ENCODE results near the gene SARM1. TPM values are rescaled to one million over a fixed set of nuclear protein-coding genes. Genes with fewer than 3 reads are reported as not detected.

The SARM1 gene
- polyA plus RNA-seq, 1 of the 3 experiments (the other 2 are of a cell fraction) = 17.4 TPM

DNA sequence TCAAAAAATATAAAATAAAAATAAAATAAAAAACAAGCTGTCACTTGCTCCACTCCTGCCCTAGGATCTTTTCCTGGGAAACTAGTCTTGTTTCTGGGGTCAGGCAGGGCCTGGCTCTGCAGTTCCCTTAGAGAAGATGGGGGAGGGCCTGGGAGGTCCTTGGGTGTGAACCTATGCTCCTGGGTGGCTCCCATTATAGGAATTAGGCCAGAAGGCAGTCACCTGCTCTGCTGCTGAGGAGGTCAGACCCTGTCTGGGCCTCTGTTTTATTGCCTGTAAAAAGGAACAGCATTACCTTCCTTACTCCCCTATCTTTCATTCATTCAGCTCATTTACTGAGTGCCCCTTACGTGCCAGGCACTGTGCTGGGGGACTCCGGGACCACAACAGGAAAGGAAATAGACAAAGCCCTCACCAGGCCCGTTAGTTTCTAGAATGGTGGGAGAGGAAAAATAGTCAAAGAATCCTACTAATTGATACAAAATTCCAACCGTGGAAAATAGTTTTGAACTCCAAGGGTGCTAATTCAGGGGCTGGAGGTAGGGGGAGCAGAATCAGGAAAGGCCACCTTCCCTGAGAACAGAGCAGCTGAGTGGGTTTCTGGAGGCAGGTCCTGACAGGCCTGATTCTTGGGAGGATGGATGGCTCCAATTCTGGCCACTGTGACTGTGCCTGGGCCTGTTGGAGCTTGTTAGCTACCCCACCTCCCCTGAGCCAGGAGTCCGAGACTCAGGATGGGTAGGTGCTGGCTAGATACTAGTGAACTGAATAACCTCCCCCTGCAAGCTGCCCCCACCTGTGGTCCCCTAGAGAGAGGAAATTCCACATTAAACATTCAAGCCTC is 35.9 kb downstream of the SARM1 start:
- DNase-seq = no peak
- no peaks in the 10 kb centered on the region for H3K79me2 ChIP-seq (ENCODE audit: insufficient read depth)
- ChIA-PET POLR2A (interaction anchor here (1.9 kb wide), 1 partner anchor 72 kb away, joined by 8 read pairs; the partner anchor contains the start of genes IFT20 and TNFAIP1), CTCF (interaction anchor here (4.2 kb wide), 1 partner anchor 9 kb away, joined by 23 read pairs; no protein-coding TSS in a partner anchor)
- no peaks in the 10 kb centered on the region for H3K9me2 ChIP-seq
- H3F3A ChIP-seq (replicated peaks; ENCODE audit: insufficient read depth) = peaks cover 8% of the 10 kb centered on the region
- H3K27ac ChIP-seq (ENCODE audit: low read depth in 2 of 2, low read length in 1 of 2) = no peak overlapping the region
- no peaks in the 10 kb centered on the region for H3K9me3 ChIP-seq
- H3K4me1 ChIP-seq (ENCODE audit: control insufficient read depth in 1 of 2, insufficient read depth in 2 of 2, low read depth in 1 of 2, low read length in 1 of 2) = peaks cover 10 to 16% of the 10 kb centered on the region in 2 experiments; a peak in 2 of 4 replicates
- H2AFZ ChIP-seq (ENCODE audit: low read depth) = no peak overlapping the region
- H4K20me1 ChIP-seq (ENCODE audit: insufficient read depth) = no peaks in the 10 kb centered on the region
- no peak overlapping the region for H3K9ac ChIP-seq
- peaks cover 0 to 8% of the 10 kb centered on the region in 2 experiments for H3K36me3 ChIP-seq (replicated peaks in 1 of 2; ENCODE audit: control insufficient read depth in 1 of 2, insufficient read depth in 2 of 2, low read length in 1 of 2)
- 83% methylated on average over 4 of the region's 5 CpGs for WGBS (ENCODE audit: low lambda C conversion rate)
- TF ChIP-seq, protein P1, sequence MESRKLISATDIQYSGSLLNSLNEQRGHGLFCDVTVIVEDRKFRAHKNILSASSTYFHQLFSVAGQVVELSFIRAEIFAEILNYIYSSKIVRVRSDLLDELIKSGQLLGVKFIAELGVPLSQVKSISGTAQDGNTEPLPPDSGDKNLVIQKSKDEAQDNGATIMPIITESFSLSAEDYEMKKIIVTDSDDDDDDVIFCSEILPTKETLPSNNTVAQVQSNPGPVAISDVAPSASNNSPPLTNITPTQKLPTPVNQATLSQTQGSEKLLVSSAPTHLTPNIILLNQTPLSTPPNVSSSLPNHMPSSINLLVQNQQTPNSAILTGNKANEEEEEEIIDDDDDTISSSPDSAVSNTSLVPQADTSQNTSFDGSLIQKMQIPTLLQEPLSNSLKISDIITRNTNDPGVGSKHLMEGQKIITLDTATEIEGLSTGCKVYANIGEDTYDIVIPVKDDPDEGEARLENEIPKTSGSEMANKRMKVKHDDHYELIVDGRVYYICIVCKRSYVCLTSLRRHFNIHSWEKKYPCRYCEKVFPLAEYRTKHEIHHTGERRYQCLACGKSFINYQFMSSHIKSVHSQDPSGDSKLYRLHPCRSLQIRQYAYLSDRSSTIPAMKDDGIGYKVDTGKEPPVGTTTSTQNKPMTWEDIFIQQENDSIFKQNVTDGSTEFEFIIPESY (IDR thresholded peaks at IDR 0.05; ENCODE audit: borderline replicate concordance, low read depth) = no peak
- TF ChIP-seq RCOR1 (IDR thresholded peaks at IDR 0.05; ENCODE audit: low read length) (no peak), GATA2 (CRISPR knock-in tag; IDR thresholded peaks at IDR 0.05) (no peak), MEF2A (IDR thresholded peaks at IDR 0.05; ENCODE audit: borderline replicate concordance, low read depth) (no peak)
- TF ChIP-seq, protein P2, sequence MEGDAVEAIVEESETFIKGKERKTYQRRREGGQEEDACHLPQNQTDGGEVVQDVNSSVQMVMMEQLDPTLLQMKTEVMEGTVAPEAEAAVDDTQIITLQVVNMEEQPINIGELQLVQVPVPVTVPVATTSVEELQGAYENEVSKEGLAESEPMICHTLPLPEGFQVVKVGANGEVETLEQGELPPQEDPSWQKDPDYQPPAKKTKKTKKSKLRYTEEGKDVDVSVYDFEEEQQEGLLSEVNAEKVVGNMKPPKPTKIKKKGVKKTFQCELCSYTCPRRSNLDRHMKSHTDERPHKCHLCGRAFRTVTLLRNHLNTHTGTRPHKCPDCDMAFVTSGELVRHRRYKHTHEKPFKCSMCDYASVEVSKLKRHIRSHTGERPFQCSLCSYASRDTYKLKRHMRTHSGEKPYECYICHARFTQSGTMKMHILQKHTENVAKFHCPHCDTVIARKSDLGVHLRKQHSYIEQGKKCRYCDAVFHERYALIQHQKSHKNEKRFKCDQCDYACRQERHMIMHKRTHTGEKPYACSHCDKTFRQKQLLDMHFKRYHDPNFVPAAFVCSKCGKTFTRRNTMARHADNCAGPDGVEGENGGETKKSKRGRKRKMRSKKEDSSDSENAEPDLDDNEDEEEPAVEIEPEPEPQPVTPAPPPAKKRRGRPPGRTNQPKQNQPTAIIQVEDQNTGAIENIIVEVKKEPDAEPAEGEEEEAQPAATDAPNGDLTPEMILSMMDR (IDR thresholded peaks at IDR 0.05) = no peak
- 0 out of 2 replicates have a peak, but pooled peaks cover 5% of the 10 kb centered on the region for H3K27me3 ChIP-seq (ENCODE audit: insufficient read depth)
- H3K4me2 ChIP-seq = no peak overlapping the region
- H3K4me3 ChIP-seq (ENCODE audit: low read depth in 2 of 2, low read length in 1 of 2) = no peak overlapping the region

DNA sequence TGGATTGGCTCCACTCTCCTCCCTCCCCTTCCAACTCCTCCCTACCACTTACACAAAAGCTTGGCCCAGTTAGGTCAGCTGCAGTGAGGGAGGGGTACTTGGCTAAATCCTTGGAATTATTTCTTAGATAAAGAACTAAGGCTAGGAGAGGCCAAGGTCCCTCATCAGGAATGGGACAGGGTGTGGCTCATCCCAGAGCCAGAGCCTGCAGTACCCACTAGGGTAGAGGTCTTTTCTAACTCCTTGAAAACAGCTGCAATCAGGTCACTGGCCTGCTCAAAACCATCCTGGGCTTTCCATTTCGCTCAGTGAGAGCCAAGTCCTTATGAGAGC is 36.4 kb downstream of the SARM1 start:
- Histone ChIP-seq H4K20me1 (ENCODE audit: insufficient read depth) (no peaks in the 10 kb centered on the region), H2AFZ (ENCODE audit: low read depth) (no peak overlapping the region), H3K27me3 (ENCODE audit: insufficient read depth) (0 out of 2 replicates have a peak, but pooled peaks cover 5% of the 10 kb centered on the region), H3K4me2 (no peak overlapping the region), H3K27ac (ENCODE audit: low read depth in 2 of 2, low read length in 1 of 2) (no peak overlapping the region), H3K79me2 (ENCODE audit: insufficient read depth) (no peaks in the 10 kb centered on the region), H3F3A (replicated peaks; ENCODE audit: insufficient read depth) (peaks cover 8% of the 10 kb centered on the region), H3K9me3 (no peaks in the 10 kb centered on the region), H3K9ac (no peak overlapping the region), H3K36me3 (replicated peaks in 1 of 2; ENCODE audit: control insufficient read depth in 1 of 2, insufficient read depth in 2 of 2, low read length in 1 of 2) (peaks cover 0 to 5% of the 10 kb centered on the region in 2 experiments), H3K4me1 (ENCODE audit: control insufficient read depth in 1 of 2, insufficient read depth in 2 of 2, low read depth in 1 of 2, low read length in 1 of 2) (peaks cover 10 to 16% of the 10 kb centered on the region in 2 experiments; a peak in 2 of 4 replicates), H3K4me3 (ENCODE audit: low read depth in 2 of 2, low read length in 1 of 2) (no peak overlapping the region), H3K9me2 (no peaks in the 10 kb centered on the region)
- CTCF ChIA-PET = interaction anchor here (4.2 kb wide), 1 partner anchor 9 kb away, joined by 23 read pairs; no protein-coding TSS in a partner anchor
- DNase-seq = no peak
- TF ChIP-seq, protein P3, sequence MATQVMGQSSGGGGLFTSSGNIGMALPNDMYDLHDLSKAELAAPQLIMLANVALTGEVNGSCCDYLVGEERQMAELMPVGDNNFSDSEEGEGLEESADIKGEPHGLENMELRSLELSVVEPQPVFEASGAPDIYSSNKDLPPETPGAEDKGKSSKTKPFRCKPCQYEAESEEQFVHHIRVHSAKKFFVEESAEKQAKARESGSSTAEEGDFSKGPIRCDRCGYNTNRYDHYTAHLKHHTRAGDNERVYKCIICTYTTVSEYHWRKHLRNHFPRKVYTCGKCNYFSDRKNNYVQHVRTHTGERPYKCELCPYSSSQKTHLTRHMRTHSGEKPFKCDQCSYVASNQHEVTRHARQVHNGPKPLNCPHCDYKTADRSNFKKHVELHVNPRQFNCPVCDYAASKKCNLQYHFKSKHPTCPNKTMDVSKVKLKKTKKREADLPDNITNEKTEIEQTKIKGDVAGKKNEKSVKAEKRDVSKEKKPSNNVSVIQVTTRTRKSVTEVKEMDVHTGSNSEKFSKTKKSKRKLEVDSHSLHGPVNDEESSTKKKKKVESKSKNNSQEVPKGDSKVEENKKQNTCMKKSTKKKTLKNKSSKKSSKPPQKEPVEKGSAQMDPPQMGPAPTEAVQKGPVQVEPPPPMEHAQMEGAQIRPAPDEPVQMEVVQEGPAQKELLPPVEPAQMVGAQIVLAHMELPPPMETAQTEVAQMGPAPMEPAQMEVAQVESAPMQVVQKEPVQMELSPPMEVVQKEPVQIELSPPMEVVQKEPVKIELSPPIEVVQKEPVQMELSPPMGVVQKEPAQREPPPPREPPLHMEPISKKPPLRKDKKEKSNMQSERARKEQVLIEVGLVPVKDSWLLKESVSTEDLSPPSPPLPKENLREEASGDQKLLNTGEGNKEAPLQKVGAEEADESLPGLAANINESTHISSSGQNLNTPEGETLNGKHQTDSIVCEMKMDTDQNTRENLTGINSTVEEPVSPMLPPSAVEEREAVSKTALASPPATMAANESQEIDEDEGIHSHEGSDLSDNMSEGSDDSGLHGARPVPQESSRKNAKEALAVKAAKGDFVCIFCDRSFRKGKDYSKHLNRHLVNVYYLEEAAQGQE (IDR thresholded peaks at IDR 0.05; ENCODE audit: low read depth, low read length) = no peak
- TF ChIP-seq CHD2 (IDR thresholded peaks at IDR 0.05; ENCODE audit: low read length, partially characterized antibody) = no peak
- no peak for TF ChIP-seq NFIC (IDR thresholded peaks at IDR 0.05; ENCODE audit: borderline replicate concordance)
- POLR2A ChIA-PET = no interaction called here
- WGBS (ENCODE audit: low lambda C conversion rate) = 100% methylated on average over 1 of the region's 1 CpG
